Erythroblast (primary cell): ENCODE data around the gene FBXO31.

ENCODE experiments used
- DNase-seq, 2 experiments: peaks; one replicate each; lab custom pipeline; 2025; lab: John Stamatoyannopoulos, UW
- GATA1 ChIP-seq: IDR thresholded peaks from 2 replicates; pipeline ENCODE4 v1.6.1; 2011; ENCODE audit warnings: low read depth, mild to moderate bottlenecking, control low read depth, low read length, moderate library complexity
- POLR2A ChIP-seq: IDR thresholded peaks from 2 replicates; pipeline ENCODE4 v1.6.1; 2011; ENCODE audit warnings: mild to moderate bottlenecking, low read length

The FBXO31 gene

GRCh38 chr16:87356491-87356853 is 27.1 kb downstream of the FBXO31 start:
- TF ChIP-seq GATA1 (no peak), POLR2A (no peak)
- DNase-seq, result no peak

GRCh38 chr16:87353613-87354012 is 30.0 kb downstream of the FBXO31 start:
- TF ChIP-seq GATA1, result no peak
- DNase-seq, result no peak

- no peak for DNase-seq
- TF ChIP-seq GATA1 (no peak), POLR2A (no peak)
These were observed 30.8 kb downstream of the FBXO31 start for GRCh38 chr16:87352818-87353217.

- TF ChIP-seq POLR2A, result no peak
- no peak for TF ChIP-seq GATA1
- no peak for DNase-seq
These were observed 32.3 kb downstream of the FBXO31 start for GRCh38 chr16:87351320-87351698.

- TF ChIP-seq POLR2A (no peak), GATA1 (no peak)
- DNase-seq, result no peak
These were observed 32.8 kb downstream of the FBXO31 start for GRCh38 chr16:87350681-87351319.

GRCh38 chr16:87350031-87350430 is 33.5 kb downstream of the FBXO31 start:
- DNase-seq, result no peak
- TF ChIP-seq POLR2A (no peak), GATA1 (no peak)

GRCh38 chr16:87348616-87349157 is 34.9 kb downstream of the FBXO31 start:
- TF ChIP-seq GATA1, result no peak
- no peak for TF ChIP-seq POLR2A
- DNase-seq, result no peak

GRCh38 chr16:87347932-87348615 is 35.5 kb downstream of the FBXO31 start:
- no peak for TF ChIP-seq GATA1
- TF ChIP-seq POLR2A, result no peak
- no peak for DNase-seq

- TF ChIP-seq POLR2A, result no peak
- TF ChIP-seq GATA1, result no peak
These were observed 37.0 kb downstream of the FBXO31 start for GRCh38 chr16:87346517-87347060.

GRCh38 chr16:87345726-87346424 is 37.7 kb downstream of the FBXO31 start:
- no peak for DNase-seq
- TF ChIP-seq POLR2A (no peak), GATA1 (no peak)

More at GRCh38 chr16:87346517-87347060, 37.0 kb downstream of the FBXO31 start:
- DNase-seq, result no peak

- TF ChIP-seq POLR2A, result no peak
- no peak for TF ChIP-seq GATA1
- no peak for DNase-seq
These were observed 38.5 kb downstream of the FBXO31 start for GRCh38 chr16:87344931-87345631.

- TF ChIP-seq GATA1 (no peak), POLR2A (no peak)
- DNase-seq, result no peak
These were observed 39.2 kb downstream of the FBXO31 start for GRCh38 chr16:87344165-87344930.

GRCh38 chr16:87343753-87344050 is 39.9 kb downstream of the FBXO31 start:
- DNase-seq, result no peak
- TF ChIP-seq POLR2A (no peak), GATA1 (no peak)
